Mesenteric fat pad (tissue), 1 donor: ENCODE results near the gene PARP9. TPM values are rescaled to one million over a fixed set of nuclear protein-coding genes. Genes with fewer than 3 reads are reported as not detected.

Experiments used
- DNase-seq: peaks from one replicate; pipeline ENCODE4 v3.0.0-alpha.2; 2020; ENCODE audit warnings: low spot score
- total RNA-seq: library from RNA; stranded (reverse); fragmentation: NEBNext Ultra II Directional; extraction: Animal tissue kit (Norgen Biotek cat#: 25700); gene quantifications from one replicate; pipeline ENCODE4 v1.2.1, GENCODE V29; 2021
- donor health status: DM: yes; HTN: yes; CAD: no.

Gene PARP9
- total RNA-seq, 1 donor from 2014 or later: 39.6 TPM

DNA sequence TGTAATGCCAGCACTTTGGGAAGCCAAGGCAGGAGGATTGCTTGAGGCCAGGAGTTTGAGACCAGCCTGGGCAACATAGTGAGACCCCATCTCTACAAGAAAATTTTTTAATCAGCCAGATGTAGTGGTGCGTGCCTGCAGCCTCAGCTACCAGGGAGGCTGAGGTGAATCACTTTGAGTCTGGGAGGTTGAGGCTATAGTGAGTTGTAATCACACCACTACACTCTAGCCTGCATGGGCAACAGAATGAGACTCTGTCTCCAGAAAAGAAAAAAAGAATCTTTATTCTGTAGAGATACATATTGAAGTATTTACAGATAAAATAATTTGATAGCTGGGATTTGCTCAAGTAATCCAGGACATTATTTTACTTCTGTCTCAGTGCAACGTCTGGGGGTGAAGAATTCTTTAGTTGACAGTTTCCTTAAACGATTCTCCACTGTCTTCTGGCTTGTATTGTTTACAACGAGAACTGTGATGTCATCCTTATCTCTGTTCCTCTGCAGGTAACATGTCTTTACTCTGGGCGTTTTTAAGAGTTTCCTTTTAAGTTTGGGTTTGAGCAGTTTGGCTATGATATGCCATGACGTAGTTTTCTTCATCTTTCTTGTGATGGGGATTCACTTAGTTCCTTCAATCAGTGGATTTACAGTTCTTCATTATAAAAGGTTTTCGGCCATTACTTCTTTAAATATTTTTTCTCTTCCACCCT lies 75.7 kb downstream of the PARP9 start:
- no peak for DNase-seq

DNA sequence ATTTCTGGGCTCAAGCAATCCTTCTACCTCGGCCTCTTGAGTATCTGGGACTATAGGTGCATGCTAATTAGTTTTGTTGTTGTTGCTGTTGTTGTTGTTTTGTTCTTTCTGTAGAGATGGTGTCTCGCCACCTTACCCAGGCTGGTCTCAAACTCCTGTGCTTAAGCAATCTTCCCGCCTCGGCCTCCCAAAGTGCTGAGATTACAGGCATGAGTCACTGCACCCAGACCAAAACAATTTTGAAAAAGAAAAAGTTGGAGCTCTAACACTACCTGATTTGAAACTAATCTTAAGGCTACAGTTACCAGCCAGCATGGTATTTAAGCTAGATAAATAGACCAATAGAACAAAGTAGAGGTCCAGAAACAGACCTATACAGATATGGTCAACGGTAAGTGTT lies 79.1 kb downstream of the PARP9 start:
- DNase-seq: no peak

- DNase-seq: no peak
These were observed 82.7 kb downstream of the PARP9 start for GRCh38 chr3:122481390-122481789.

Other genes starting within 250 kb of the PARP9 start
- gene CSTA, start 239.1 kb downstream of the PARP9 start, total RNA-seq: 28.7 TPM
- 22.0 TPM for gene MIX23, start 181.1 kb downstream of the PARP9 start, total RNA-seq
- 29.1 TPM for gene FAM162A, start 180.1 kb downstream of the PARP9 start, total RNA-seq
- gene WDR5B, start 148.2 kb downstream of the PARP9 start, total RNA-seq: 4.0 TPM
- 107 TPM for gene KPNA1, start 49.4 kb downstream of the PARP9 start, total RNA-seq
- gene DTX3L, start within 50 bp of the PARP9 start, total RNA-seq: 41.6 TPM
- 2.9 TPM for gene PARP15, start 13.3 kb upstream of the PARP9 start, total RNA-seq
- gene PARP14, start 116.5 kb upstream of the PARP9 start, total RNA-seq: 51.1 TPM
- 8.4 TPM for gene HSPBAP1, start 229.5 kb upstream of the PARP9 start, total RNA-seq
- 16.2 TPM for gene SLC49A4, start 230.8 kb upstream of the PARP9 start, total RNA-seq